Naive B cell (primary cell): Measurements from ENCODE around the gene ARHGEF3. TPM values are rescaled to one million over a fixed set of nuclear protein-coding genes. Genes with fewer than 3 reads are reported as not detected.
A peak's percentile ranks its signal among the peaks of the same experiment; 100 is the strongest.
"Not testable (repeated sequence)": the region's sequence is repeated elsewhere in the genome, so short reads cannot be mapped to it uniquely, and the experiment has no call there.

Experiments used
- ATAC-seq, 2 donors: fragments of 150-1000 bp; cut with Tn5 transposase; 2 replicates each; pipeline ENCODE4 v1.10.0; 2021; ENCODE audit warnings: low read depth in 2 of 2, mild to moderate bottlenecking in 2 of 2, moderate library complexity in 2 of 2
- DNase-seq: peaks from one replicate; pipeline ENCODE4 v3.0.0; 2022
- H3K27ac Mint-ChIP-seq, 6 donors: one replicate each; pipeline ENCODE4 v1.8.0; 2020 to 2022; ENCODE audit warnings: mild to moderate bottlenecking in 6 of 6, mixed read lengths in 6 of 6, moderate library complexity in 5 of 6, inconsistent platforms in 2 of 6
- H3K27me3 Mint-ChIP-seq, 3 donors: one replicate each; pipeline ENCODE4 v1.8.0; 2021 to 2022; ENCODE audit warnings: mixed read lengths in 3 of 3, mild to moderate bottlenecking in 1 of 3
- H3K36me3 Mint-ChIP-seq, 2 donors: one replicate each; pipeline ENCODE4 v1.8.0; 2020 to 2022; ENCODE audit warnings: mixed read lengths in 2 of 2, inconsistent platforms in 1 of 2, mild to moderate bottlenecking in 1 of 2
- H3K4me1 Mint-ChIP-seq, 3 donors: one replicate each; pipeline ENCODE4 v1.8.0; 2020 to 2022; ENCODE audit warnings: mixed read lengths in 3 of 3, inconsistent platforms in 1 of 3, mild to moderate bottlenecking in 1 of 3, moderate library complexity in 1 of 3
- H3K4me3 Mint-ChIP-seq, 8 donors: one replicate each; pipeline ENCODE4 v1.8.0; 2020 to 2022; ENCODE audit warnings: mild to moderate bottlenecking in 8 of 8, mixed read lengths in 8 of 8, moderate library complexity in 8 of 8, inconsistent platforms in 2 of 8
- H3K9me3 Mint-ChIP-seq, 7 donors: one replicate each; pipeline ENCODE4 v1.8.0; 2020 to 2022; ENCODE audit warnings: mixed read lengths in 7 of 7, mild to moderate bottlenecking in 5 of 7, inconsistent platforms in 2 of 7, moderate library complexity in 1 of 7
- polyA plus RNA-seq, 6 donors: library from polyadenylated mRNA; unstranded; fragments of 300-500 nt; fragmentation: Illumina TruSeq; gene quantifications; one replicate each; pipeline ENCODE4 v1.2.3, GENCODE V29; 2021; ENCODE audit warnings: low read depth in 6 of 6

The ARHGEF3 gene
- polyA plus RNA-seq, 6 donors from 2014 or later: 30.1 to 43.7 (median 38.4) TPM

- Mint-ChIP-seq H3K4me3 (peak overlapping the region in 2 of 8 donors; percentile 25 to 39), H3K4me1 (peaks cover 31 to 57% (median 39%) of the 10 kb centered on the region in 3 donors), H3K36me3 (peaks cover 10 to 21% of the 10 kb centered on the region in 2 donors)
Measured at GRCh38 chr3:56751056-56751707, 50.6 kb downstream of the ARHGEF3 start.

GRCh38 chr3:56748663-56749231 lies 53.0 kb downstream of the ARHGEF3 start:
- H3K9me3 Mint-ChIP-seq: no peaks in the 10 kb centered on the region
- peak overlapping the region in 3 of 6 donors; percentile 15 to 70 (median 57) for H3K27ac Mint-ChIP-seq
- H3K4me1 Mint-ChIP-seq: peaks cover 17 to 33% (median 24%) of the 10 kb centered on the region in 3 donors
- peaks cover 17 to 27% of the 10 kb centered on the region in 2 donors for H3K36me3 Mint-ChIP-seq
- H3K4me3 Mint-ChIP-seq: no peak overlapping the region
- ATAC-seq (no peak), DNase-seq (no peak)
- H3K27me3 Mint-ChIP-seq: no peaks in the 10 kb centered on the region

More at GRCh38 chr3:56751056-56751707, 50.6 kb downstream of the ARHGEF3 start:
- Mint-ChIP-seq H3K27me3 (no peaks in the 10 kb centered on the region), H3K27ac (peak overlapping the region in 4 of 6 donors; percentile 49 to 97 (median 75)), H3K9me3 (no peaks in the 10 kb centered on the region)
- ATAC-seq (no peak), DNase-seq (no peak)

GRCh38 chr3:56747150-56747549 lies 54.6 kb downstream of the ARHGEF3 start:
- Mint-ChIP-seq H3K27me3 (no peaks in the 10 kb centered on the region), H3K4me3 (no peak overlapping the region), H3K27ac (peak overlapping the region in 2 of 6 donors; percentile 47 to 60), H3K4me1 (peaks cover 5 to 20% (median 9%) of the 10 kb centered on the region in 3 donors), H3K9me3 (no peaks in the 10 kb centered on the region), H3K36me3 (peaks cover 26% of the 10 kb centered on the region in 2 donors)
- no peak for ATAC-seq
- DNase-seq: no peak

- ATAC-seq: no peak
- H3K27ac Mint-ChIP-seq: peak overlapping the region in 5 of 6 donors; percentile 14 to 76 (median 53)
- DNase-seq: no peak
- H3K4me1 Mint-ChIP-seq: peaks cover 5 to 9% (median 8%) of the 10 kb centered on the region in 3 donors
- no peak overlapping the region for H3K4me3 Mint-ChIP-seq
- H3K36me3 Mint-ChIP-seq: peaks cover 12 to 16% of the 10 kb centered on the region in 2 donors
- no peaks in the 10 kb centered on the region for H3K9me3 Mint-ChIP-seq
- no peaks in the 10 kb centered on the region for H3K27me3 Mint-ChIP-seq
Measured at GRCh38 chr3:56744016-56744415, 57.7 kb downstream of the ARHGEF3 start.

GRCh38 chr3:56742887-56743286 lies 58.9 kb downstream of the ARHGEF3 start:
- no peak overlapping the region for H3K4me3 Mint-ChIP-seq
- no peak for DNase-seq
- H3K27me3 Mint-ChIP-seq: no peaks in the 10 kb centered on the region
- H3K4me1 Mint-ChIP-seq: peaks cover 3 to 8% (median 5%) of the 10 kb centered on the region in 3 donors
- no peaks in the 10 kb centered on the region for H3K9me3 Mint-ChIP-seq
- H3K27ac Mint-ChIP-seq: peak overlapping the region in 2 of 6 donors; percentile 34 to 49
- peaks cover 12 to 16% of the 10 kb centered on the region in 2 donors for H3K36me3 Mint-ChIP-seq
- ATAC-seq: no peak

GRCh38 chr3:56739036-56739435 lies 62.7 kb downstream of the ARHGEF3 start:
- no peak for DNase-seq
- peaks cover 14 to 19% of the 10 kb centered on the region in 2 donors for H3K36me3 Mint-ChIP-seq
- no peak overlapping the region for H3K27ac Mint-ChIP-seq
- no peaks in the 10 kb centered on the region for H3K9me3 Mint-ChIP-seq
- no peak for ATAC-seq
- H3K4me1 Mint-ChIP-seq: peaks cover 3 to 7% (median 5%) of the 10 kb centered on the region in 3 donors
- no peak overlapping the region for H3K4me3 Mint-ChIP-seq
- H3K27me3 Mint-ChIP-seq: no peaks in the 10 kb centered on the region

GRCh38 chr3:56737006-56737405 lies 64.7 kb downstream of the ARHGEF3 start:
- peaks cover 13 to 16% of the 10 kb centered on the region in 2 donors for H3K36me3 Mint-ChIP-seq
- H3K27ac Mint-ChIP-seq: no peak overlapping the region
- H3K4me3 Mint-ChIP-seq: no peak overlapping the region
- H3K27me3 Mint-ChIP-seq: no peaks in the 10 kb centered on the region
- ATAC-seq (no peak), DNase-seq (no peak)
- peaks cover 0 to 4% (median 4%) of the 10 kb centered on the region in 3 donors for H3K4me1 Mint-ChIP-seq
- no peaks in the 10 kb centered on the region for H3K9me3 Mint-ChIP-seq

GRCh38 chr3:56732109-56732508 lies 69.6 kb downstream of the ARHGEF3 start:
- Mint-ChIP-seq H3K4me1 (peaks cover 0 to 6% (median 4%) of the 10 kb centered on the region in 3 donors), H3K27me3 (no peaks in the 10 kb centered on the region), H3K9me3 (no peaks in the 10 kb centered on the region), H3K4me3 (no peak overlapping the region), H3K27ac (peak overlapping the region in 3 of 6 donors; percentile 73 to 93 (median 77)), H3K36me3 (peaks cover 31 to 43% of the 10 kb centered on the region in 2 donors)
- ATAC-seq (no peak), DNase-seq (no peak)

GRCh38 chr3:56725175-56725574 lies 76.6 kb downstream of the ARHGEF3 start:
- DNase-seq: no peak
- Mint-ChIP-seq H3K9me3 (no peaks in the 10 kb centered on the region), H3K36me3 (peaks cover 19 to 21% of the 10 kb centered on the region in 2 donors), H3K27ac (peak overlapping the region in 1 of 6 donors; percentile 65), H3K4me1 (peaks cover 4 to 24% (median 8%) of the 10 kb centered on the region in 3 donors), H3K27me3 (no peaks in the 10 kb centered on the region), H3K4me3 (peak overlapping the region in 1 of 8 donors; percentile 16)
- no peak for ATAC-seq

GRCh38 chr3:56724676-56725075 lies 77.1 kb downstream of the ARHGEF3 start:
- Mint-ChIP-seq H3K36me3 (peaks cover 17 to 19% of the 10 kb centered on the region in 2 donors), H3K9me3 (no peaks in the 10 kb centered on the region), H3K27ac (peak overlapping the region in 3 of 6 donors; percentile 8 to 30 (median 20)), H3K4me1 (peaks cover 4 to 24% (median 8%) of the 10 kb centered on the region in 3 donors), H3K27me3 (no peaks in the 10 kb centered on the region), H3K4me3 (no peak overlapping the region)
- ATAC-seq: no peak
- DNase-seq: no peak

GRCh38 chr3:56720849-56721248 lies 80.9 kb downstream of the ARHGEF3 start:
- no peak for ATAC-seq
- Mint-ChIP-seq H3K9me3 (peaks cover 0 to 1% (median 0%) of the 10 kb centered on the region in 7 donors), H3K36me3 (peaks cover 0 to 7% of the 10 kb centered on the region in 2 donors), H3K4me1 (peaks cover 8 to 19% (median 14%) of the 10 kb centered on the region in 3 donors), H3K27me3 (no peaks in the 10 kb centered on the region), H3K4me3 (no peak overlapping the region), H3K27ac (no peak overlapping the region)
- no peak for DNase-seq

GRCh38 chr3:56718809-56719208 lies 82.9 kb downstream of the ARHGEF3 start:
- not testable (repeated sequence) for H3K27ac Mint-ChIP-seq, H3K27me3 Mint-ChIP-seq, H3K4me3 Mint-ChIP-seq, H3K36me3 Mint-ChIP-seq, ATAC-seq, DNase-seq, H3K9me3 Mint-ChIP-seq
- H3K4me1 Mint-ChIP-seq: peaks cover 8 to 14% (median 12%) of the 10 kb centered on the region in 3 donors

- peaks cover 0 to 8% (median 0%) of the 10 kb centered on the region in 7 donors for H3K9me3 Mint-ChIP-seq
- H3K36me3 Mint-ChIP-seq: peaks cover 0 to 4% of the 10 kb centered on the region in 2 donors
- H3K4me1 Mint-ChIP-seq: no peaks in the 10 kb centered on the region
- H3K4me3 Mint-ChIP-seq: no peak overlapping the region
- H3K27me3 Mint-ChIP-seq: no peaks in the 10 kb centered on the region
- H3K27ac Mint-ChIP-seq: peak overlapping the region in 2 of 6 donors; percentile 27 to 75
- DNase-seq: no peak
- no peak for ATAC-seq
Measured at GRCh38 chr3:56711344-56711743, 90.4 kb downstream of the ARHGEF3 start.

GRCh38 chr3:56707412-56707811 lies 94.3 kb downstream of the ARHGEF3 start:
- H3K9me3 Mint-ChIP-seq, H3K36me3 Mint-ChIP-seq, H3K4me1 Mint-ChIP-seq, DNase-seq, H3K27me3 Mint-ChIP-seq, ATAC-seq, H3K27ac Mint-ChIP-seq, H3K4me3 Mint-ChIP-seq: not testable (repeated sequence)
